K562 (cell line): ENCODE data around the gene ANKRD13B. TPM values are rescaled to one million over a fixed set of nuclear protein-coding genes. Genes with fewer than 3 reads are reported as not detected.

ENCODE experiments used
- CHD7 ChIP-seq: fragments of 200-600 bp; sonication (generic); IDR thresholded peaks from one replicate; pipeline ENCODE4 v1.6.1; 2012; ENCODE audit warnings: mild to moderate bottlenecking, low read depth, low read length, inconsistent platforms
- MAFK ChIP-seq: IDR thresholded peaks from 2 replicates; pipeline ENCODE4 v1.6.1; 2011; ENCODE audit warnings: low read length, improper control_type of control experiment
- RAD21 ChIP-seq, 2 experiments: fragments of 250-450 bp in 1 of 2; fragments of 450-650 bp in 1 of 2; sonication (Bioruptor Pico) in 1 of 2; formaldehyde crosslinking in 1 of 2; IDR thresholded peaks in 1 of 2; conservative IDR thresholded peaks in 1 of 2; 2 replicates each; pipeline versions ENCODE4 v1.4.0 to v1.8.0; 2020 to 2022; ENCODE audit warnings: mild to moderate bottlenecking in 2 of 2, moderate library complexity in 1 of 2
- ZNF445 ChIP-seq: fragments of 250-450 bp; sonication (Bioruptor Pico); IDR thresholded peaks from 2 replicates; pipeline ENCODE4 v1.4.0; 2020; ENCODE audit warnings: low read depth, mild to moderate bottlenecking, moderate library complexity
- polyA plus RNA-seq, 8 experiments: library from polyadenylated mRNA; depleted of rRNA in 4 of 8; stranded (reverse) in 5 of 8; unstranded in 3 of 8; fragments of >200 nt; fragmentation: Nextera tagmentation in 2 of 8; fragmentation: Illumina TruSeq in 1 of 8; extraction: Ambion mirVana in 2 of 8; extraction: Trizol in 1 of 8; gene quantifications; 2 replicates each; pipeline versions ENCODE4 v1.2.1 to v1.2.3, GENCODE V29; 2011 to 2014; ENCODE audit warnings: inconsistent platforms in 1 of 8, missing spikeins in 1 of 8
- total RNA-seq, 7 experiments: library from RNA; depleted of rRNA in 6 of 7; stranded (reverse); fragments of >200 nt in 6 of 7; fragmentation: Illumina TruSeq in 2 of 7; extraction: Trizol in 2 of 7; gene quantifications; 2 replicates each; pipeline versions ENCODE4 v1.2.1 to v1.2.3, GENCODE V29; 2011 to 2021; ENCODE audit warnings: low replicate concordance in 1 of 7

The ANKRD13B gene
- total and polyA plus RNA-seq, 9 of the 15 experiments (the other 6 are each of a cell fraction or from before 2014, with no cell fraction given) = 0.15 to 28.1 (median 4.6) TPM

DNA sequence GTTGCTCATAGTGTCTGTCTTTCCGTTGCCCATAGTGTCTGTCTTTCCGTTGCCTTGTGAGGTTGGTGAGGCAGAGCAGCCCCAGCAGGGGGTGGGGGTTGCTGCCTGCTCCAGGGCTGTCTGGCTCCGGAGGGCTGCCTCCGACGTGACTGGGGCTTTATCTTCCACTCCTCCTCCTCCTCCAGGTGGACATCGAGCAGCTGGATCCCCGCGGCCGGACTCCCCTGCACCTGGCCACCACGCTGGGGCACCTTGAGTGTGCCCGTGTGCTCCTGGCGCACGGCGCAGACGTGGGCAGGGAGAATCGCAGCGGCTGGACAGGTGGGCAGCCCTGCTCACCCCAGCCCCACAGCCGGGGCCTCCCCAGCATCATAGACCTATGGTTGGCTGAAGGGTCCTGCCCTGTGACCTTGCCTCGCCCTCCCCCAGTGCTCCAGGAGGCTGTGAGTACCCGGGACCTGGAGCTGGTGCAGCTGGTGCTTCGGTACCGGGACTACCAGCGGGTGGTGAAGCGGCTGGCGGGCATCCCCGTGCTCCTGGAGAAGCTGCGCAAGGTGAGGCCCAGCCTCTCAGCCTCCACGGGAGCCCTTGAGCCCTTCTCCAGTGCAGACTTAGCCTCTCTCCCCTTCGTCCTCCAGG is 14.7 kb downstream of the ANKRD13B start (continued):
- no peak for TF ChIP-seq CHD7
- TF ChIP-seq ZNF445 = no peak
- TF ChIP-seq MAFK = no peak
- TF ChIP-seq RAD21 (CRISPR knock-in tag; conservative IDR thresholded peaks at IDR 0.05 in 1 of 2, IDR thresholded peaks at IDR 0.05 in 1 of 2) = no peak
